ENCODE measurements around the gene AIDA. TPM values are rescaled to one million over a fixed set of nuclear protein-coding genes. Genes with fewer than 3 reads are reported as not detected.

Gene AIDA
- total RNA-seq, 2 donors from 2014 or later: 32.9 to 36.6 TPM

GRCh38 chr1:222663431-222663934 is 48.8 kb downstream of the AIDA start:
- intact Hi-C loops (cut with DNase I): no loop called here
- 87 to 91% methylated on average over 4 of the region's 4 CpGs for WGBS, 2 donors
- peaks cover 26 to 62% of the 10 kb centered on the region in 2 donors for H3K36me3 ChIP-seq (replicated peaks in 1 of 2; ENCODE audit: insufficient read depth in 1 of 2, low read depth in 2 of 2)

GRCh38 chr1:222657899-222658298 is 54.4 kb downstream of the AIDA start:
- Histone ChIP-seq H3K36me3 (replicated peaks in 1 of 2; ENCODE audit: insufficient read depth in 1 of 2, low read depth in 2 of 2) (peaks cover 10 to 59% of the 10 kb centered on the region in 2 donors), H3K27me3 (no peaks in the 10 kb centered on the region), H3K4me3 (no peak overlapping the region), H3K27ac (no peak overlapping the region), H3K4me1 (no peaks in the 10 kb centered on the region), H3K9me3 (no peaks in the 10 kb centered on the region)
- no peak for ATAC-seq
- 38 to 42% methylated on average over 2 of the region's 2 CpGs for WGBS, 2 donors
- intact Hi-C loops (cut with DNase I): loop anchor here (10.0 kb wide), 1 partner anchor 67 kb away; no protein-coding TSS in a partner anchor
- DNase-seq: no peak
- no peak for TF ChIP-seq POLR2A (IDR thresholded peaks at IDR 0.05)
- no peak for TF ChIP-seq CTCF (IDR thresholded peaks at IDR 0.05)

More at GRCh38 chr1:222663431-222663934, 48.8 kb downstream of the AIDA start:
- TF ChIP-seq CTCF (IDR thresholded peaks at IDR 0.05): no peak
- TF ChIP-seq POLR2A (IDR thresholded peaks at IDR 0.05): no peak
- H3K9me3 ChIP-seq: no peaks in the 10 kb centered on the region
- no peak overlapping the region for H3K4me3 ChIP-seq
- no peak for ATAC-seq
- H3K27me3 ChIP-seq: no peaks in the 10 kb centered on the region
- DNase-seq: no peak
- no peak overlapping the region for H3K27ac ChIP-seq
- no peaks in the 10 kb centered on the region for H3K4me1 ChIP-seq

- WGBS, 2 donors: 98% methylated on average over 2 of the region's 2 CpGs
- no peak overlapping the region for H3K4me3 ChIP-seq
- DNase-seq (no peak), ATAC-seq (no peak)
- H3K27ac ChIP-seq: no peak overlapping the region
- no peaks in the 10 kb centered on the region for H3K27me3 ChIP-seq
- H3K36me3 ChIP-seq (replicated peaks in 1 of 2; ENCODE audit: insufficient read depth in 1 of 2, low read depth in 2 of 2): peaks cover 14 to 59% of the 10 kb centered on the region in 2 donors
- intact Hi-C loops (cut with DNase I): loop anchor here (10.0 kb wide), 1 partner anchor 68 kb away; no protein-coding TSS in a partner anchor
- TF ChIP-seq CTCF (IDR thresholded peaks at IDR 0.05): no peak
- no peak for TF ChIP-seq POLR2A (IDR thresholded peaks at IDR 0.05)
- no peaks in the 10 kb centered on the region for H3K9me3 ChIP-seq
- no peaks in the 10 kb centered on the region for H3K4me1 ChIP-seq
These were observed 55.7 kb downstream of the AIDA start for GRCh38 chr1:222656391-222657155.

GRCh38 chr1:222654849-222655248 is 57.4 kb downstream of the AIDA start:
- 44 to 76% methylated on average over 5 of the region's 5 CpGs for WGBS, 2 donors
- intact Hi-C loops (cut with DNase I): loop anchor here (10.0 kb wide), 1 partner anchor 70 kb away; no protein-coding TSS in a partner anchor
- TF ChIP-seq POLR2A (IDR thresholded peaks at IDR 0.05): no peak
- Histone ChIP-seq H3K4me3 (no peak overlapping the region), H3K36me3 (replicated peaks in 1 of 2; ENCODE audit: insufficient read depth in 1 of 2, low read depth in 2 of 2) (peaks cover 10 to 56% of the 10 kb centered on the region in 2 donors), H3K27ac (peak overlapping the region in 1 of 4 donors; percentile 38), H3K9me3 (no peaks in the 10 kb centered on the region), H3K27me3 (no peaks in the 10 kb centered on the region), H3K4me1 (no peaks in the 10 kb centered on the region)
- ATAC-seq: no peak
- peak in 1 of 4 donors; percentile 48 for DNase-seq

GRCh38 chr1:222653178-222653827 is 59.0 kb downstream of the AIDA start:
- DNase-seq (no peak), ATAC-seq (no peak)
- Histone ChIP-seq H3K36me3 (replicated peaks in 1 of 2; ENCODE audit: insufficient read depth in 1 of 2, low read depth in 2 of 2) (peaks cover 5 to 55% of the 10 kb centered on the region in 2 donors), H3K4me1 (no peaks in the 10 kb centered on the region), H3K9me3 (no peaks in the 10 kb centered on the region), H3K27me3 (no peaks in the 10 kb centered on the region), H3K27ac (no peak overlapping the region), H3K4me3 (no peak overlapping the region)
- 81 to 87% methylated on average over 2 of the region's 2 CpGs for WGBS, 2 donors
- intact Hi-C loops (cut with DNase I): loop anchor here (10.0 kb wide), 1 partner anchor 71 kb away; no protein-coding TSS in a partner anchor
- TF ChIP-seq CTCF (IDR thresholded peaks at IDR 0.05): no peak
- TF ChIP-seq POLR2A (IDR thresholded peaks at IDR 0.05): no peak
